ENCODE measurements around the gene GRIN1.

Gene GRIN1

GRCh38 chr9:137106662-137107250 is 32.2 kb upstream of the GRIN1 start:
- no peaks in the 10 kb centered on the region for H3K9me3 ChIP-seq (ENCODE audit: control insufficient read depth, low read length)
- H3K9ac ChIP-seq: no peak overlapping the region
- H3K27me3 ChIP-seq (ENCODE audit: control insufficient read depth, insufficient read depth, low read length): no peaks in the 10 kb centered on the region
- TF ChIP-seq, protein P1, sequence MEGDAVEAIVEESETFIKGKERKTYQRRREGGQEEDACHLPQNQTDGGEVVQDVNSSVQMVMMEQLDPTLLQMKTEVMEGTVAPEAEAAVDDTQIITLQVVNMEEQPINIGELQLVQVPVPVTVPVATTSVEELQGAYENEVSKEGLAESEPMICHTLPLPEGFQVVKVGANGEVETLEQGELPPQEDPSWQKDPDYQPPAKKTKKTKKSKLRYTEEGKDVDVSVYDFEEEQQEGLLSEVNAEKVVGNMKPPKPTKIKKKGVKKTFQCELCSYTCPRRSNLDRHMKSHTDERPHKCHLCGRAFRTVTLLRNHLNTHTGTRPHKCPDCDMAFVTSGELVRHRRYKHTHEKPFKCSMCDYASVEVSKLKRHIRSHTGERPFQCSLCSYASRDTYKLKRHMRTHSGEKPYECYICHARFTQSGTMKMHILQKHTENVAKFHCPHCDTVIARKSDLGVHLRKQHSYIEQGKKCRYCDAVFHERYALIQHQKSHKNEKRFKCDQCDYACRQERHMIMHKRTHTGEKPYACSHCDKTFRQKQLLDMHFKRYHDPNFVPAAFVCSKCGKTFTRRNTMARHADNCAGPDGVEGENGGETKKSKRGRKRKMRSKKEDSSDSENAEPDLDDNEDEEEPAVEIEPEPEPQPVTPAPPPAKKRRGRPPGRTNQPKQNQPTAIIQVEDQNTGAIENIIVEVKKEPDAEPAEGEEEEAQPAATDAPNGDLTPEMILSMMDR (IDR thresholded peaks at IDR 0.05): no peak
- H3K4me3 ChIP-seq (ENCODE audit: low read depth, low read length): no peak overlapping the region
- no peaks in the 10 kb centered on the region for H3K36me3 ChIP-seq (ENCODE audit: control insufficient read depth, insufficient read depth, low read length)
- H3K4me2 ChIP-seq (ENCODE audit: low read length): no peak overlapping the region
- no peak overlapping the region for H2AFZ ChIP-seq
- no peaks in the 10 kb centered on the region for H3K4me1 ChIP-seq
- H3K27ac ChIP-seq: no peak overlapping the region
- no peaks in the 10 kb centered on the region for H3K79me2 ChIP-seq

GRCh38 chr9:137107312-137107921 is 31.5 kb upstream of the GRIN1 start:
- H3K4me3 ChIP-seq (ENCODE audit: low read depth, low read length): no peak overlapping the region
- no peaks in the 10 kb centered on the region for H3K79me2 ChIP-seq
- no peaks in the 10 kb centered on the region for H3K36me3 ChIP-seq (ENCODE audit: control insufficient read depth, insufficient read depth, low read length)
- no peaks in the 10 kb centered on the region for H3K9me3 ChIP-seq (ENCODE audit: control insufficient read depth, low read length)
- H3K27me3 ChIP-seq (ENCODE audit: control insufficient read depth, insufficient read depth, low read length): no peaks in the 10 kb centered on the region
- H3K4me1 ChIP-seq: no peaks in the 10 kb centered on the region
- no peak overlapping the region for H3K4me2 ChIP-seq (ENCODE audit: low read length)
- no peak overlapping the region for H3K9ac ChIP-seq
- TF ChIP-seq, protein P1 (IDR thresholded peaks at IDR 0.05): no peak
- no peak overlapping the region for H2AFZ ChIP-seq
- H3K27ac ChIP-seq: no peak overlapping the region

- Histone ChIP-seq H3K9ac (no peak overlapping the region), H3K27me3 (ENCODE audit: control insufficient read depth, insufficient read depth, low read length) (no peaks in the 10 kb centered on the region), H3K79me2 (no peaks in the 10 kb centered on the region), H3K4me2 (ENCODE audit: low read length) (no peak overlapping the region), H3K27ac (no peak overlapping the region), H3K4me3 (ENCODE audit: low read depth, low read length) (no peak overlapping the region), H3K36me3 (ENCODE audit: control insufficient read depth, insufficient read depth, low read length) (no peaks in the 10 kb centered on the region), H3K9me3 (ENCODE audit: control insufficient read depth, low read length) (no peaks in the 10 kb centered on the region), H3K4me1 (no peaks in the 10 kb centered on the region), H2AFZ (no peak overlapping the region)
- TF ChIP-seq, protein P1 (IDR thresholded peaks at IDR 0.05): no peak
These were observed 31.0 kb upstream of the GRIN1 start for GRCh38 chr9:137107982-137108381.

GRCh38 chr9:137108608-137109249 is 30.2 kb upstream of the GRIN1 start:
- TF ChIP-seq, protein P1 (IDR thresholded peaks at IDR 0.05): no peak
- no peak overlapping the region for H3K4me2 ChIP-seq (ENCODE audit: low read length)
- H2AFZ ChIP-seq: no peak overlapping the region
- no peaks in the 10 kb centered on the region for H3K36me3 ChIP-seq (ENCODE audit: control insufficient read depth, insufficient read depth, low read length)
- no peak overlapping the region for H3K4me3 ChIP-seq (ENCODE audit: low read depth, low read length)
- no peaks in the 10 kb centered on the region for H3K27me3 ChIP-seq (ENCODE audit: control insufficient read depth, insufficient read depth, low read length)
- no peak overlapping the region for H3K9ac ChIP-seq
- no peaks in the 10 kb centered on the region for H3K4me1 ChIP-seq
- no peaks in the 10 kb centered on the region for H3K9me3 ChIP-seq (ENCODE audit: control insufficient read depth, low read length)
- H3K27ac ChIP-seq: no peak overlapping the region
- H3K79me2 ChIP-seq: no peaks in the 10 kb centered on the region

All from parathyroid adenoma (tissue), 2 donors.